ENCODE data around the gene CCR2. TPM values are rescaled to one million over a fixed set of nuclear protein-coding genes. Genes with fewer than 3 reads are reported as not detected.

The CCR2 gene
- total RNA-seq = 1 to 10 TPM; 1.3 to 2.2 (median 2.0) TPM

- no peaks in the 10 kb centered on the region for H3K4me1 ChIP-seq
- no peaks in the 10 kb centered on the region for H3K27me3 ChIP-seq
- TF ChIP-seq CTCF (IDR thresholded peaks at IDR 0.05) (no peak), POLR2A (IDR thresholded peaks at IDR 0.05) (no peak), POLR2AphosphoS5 (IDR thresholded peaks at IDR 0.05) (no peak)
- H3K27ac ChIP-seq = no peak within 1 kb of the TSS
- intact Hi-C loops (cut with DNase I; ENCODE audit: low total_unique reads) = no loop called here
- no peak for DNase-seq (ENCODE audit: low spot score in 2 of 2)
- peak within 1 kb of the TSS in 1 of 3 donors; percentile 13 for H3K4me3 ChIP-seq
- H3K9me3 ChIP-seq = no peaks in the 10 kb centered on the region
- H3K36me3 ChIP-seq = no peaks in the 10 kb centered on the region
Measured at GRCh38 chr3:46353647-46354410, at the start of gene CCR2. CCR2 (plus strand) TSS chr3:46354111; CDS start chr3:46357528, 3,417 bp downstream.

GRCh38 chr3:46304739-46305138 is 49.2 kb upstream of the CCR2 start:
- Histone ChIP-seq H3K27me3 (no peaks in the 10 kb centered on the region), H3K27ac (no peak overlapping the region), H3K9me3 (no peaks in the 10 kb centered on the region), H3K36me3 (no peaks in the 10 kb centered on the region), H3K4me3 (no peak overlapping the region), H3K4me1 (no peaks in the 10 kb centered on the region)
- TF ChIP-seq CTCF (IDR thresholded peaks at IDR 0.05) = no peak
- no peak for TF ChIP-seq POLR2AphosphoS5 (IDR thresholded peaks at IDR 0.05)
- TF ChIP-seq POLR2A (IDR thresholded peaks at IDR 0.05) = no peak
- DNase-seq (ENCODE audit: low spot score in 2 of 2) = no peak
- intact Hi-C loops (cut with DNase I; ENCODE audit: low total_unique reads) = no loop called here

- TF ChIP-seq CTCF (IDR thresholded peaks at IDR 0.05) (no peak), POLR2AphosphoS5 (IDR thresholded peaks at IDR 0.05) (peak in 1 of 3 donors; percentile 38)
- Histone ChIP-seq H3K27ac (no peak overlapping the region), H3K4me3 (no peak overlapping the region), H3K27me3 (no peaks in the 10 kb centered on the region), H3K9me3 (no peaks in the 10 kb centered on the region), H3K36me3 (no peaks in the 10 kb centered on the region), H3K4me1 (no peaks in the 10 kb centered on the region)
- DNase-seq (ENCODE audit: low spot score in 2 of 2) = no peak
- intact Hi-C loops (cut with DNase I; ENCODE audit: low total_unique reads) = no loop called here
Measured at GRCh38 chr3:46312991-46313390, 40.9 kb upstream of the CCR2 start.

GRCh38 chr3:46314517-46314916 is 39.4 kb upstream of the CCR2 start:
- DNase-seq (ENCODE audit: low spot score in 2 of 2) = no peak
- Histone ChIP-seq H3K27ac (no peak overlapping the region), H3K27me3 (no peaks in the 10 kb centered on the region), H3K4me1 (no peaks in the 10 kb centered on the region), H3K9me3 (no peaks in the 10 kb centered on the region), H3K4me3 (no peak overlapping the region), H3K36me3 (no peaks in the 10 kb centered on the region)
- TF ChIP-seq POLR2AphosphoS5 (IDR thresholded peaks at IDR 0.05) (no peak), POLR2A (IDR thresholded peaks at IDR 0.05) (no peak), CTCF (IDR thresholded peaks at IDR 0.05) (no peak)
- intact Hi-C loops (cut with DNase I; ENCODE audit: low total_unique reads) = no loop called here

GRCh38 chr3:46316206-46316605 is 37.7 kb upstream of the CCR2 start:
- Histone ChIP-seq H3K27ac (no peak overlapping the region), H3K4me3 (no peak overlapping the region), H3K4me1 (no peaks in the 10 kb centered on the region), H3K27me3 (no peaks in the 10 kb centered on the region), H3K36me3 (no peaks in the 10 kb centered on the region), H3K9me3 (no peaks in the 10 kb centered on the region)
- intact Hi-C loops (cut with DNase I; ENCODE audit: low total_unique reads) = no loop called here
- TF ChIP-seq POLR2A (IDR thresholded peaks at IDR 0.05) (no peak), CTCF (IDR thresholded peaks at IDR 0.05) (no peak), POLR2AphosphoS5 (IDR thresholded peaks at IDR 0.05) (no peak)
- no peak for DNase-seq (ENCODE audit: low spot score in 2 of 2)
